ENCODE results near the gene ELMO2.

Gene ELMO2

GRCh38 chr20:46333161-46333991, 73.0 kb downstream of the ELMO2 start:
- DNase-seq (ENCODE audit: low read depth): no peak

- DNase-seq (ENCODE audit: low read depth): no peak
Observed at GRCh38 chr20:46332373-46333160, 73.8 kb downstream of the ELMO2 start.

- no peak for DNase-seq (ENCODE audit: low read depth)
Observed at GRCh38 chr20:46331611-46332361, 74.6 kb downstream of the ELMO2 start.

GRCh38 chr20:46330831-46331371, 75.5 kb downstream of the ELMO2 start:
- no peak for DNase-seq (ENCODE audit: low read depth)

DNA sequence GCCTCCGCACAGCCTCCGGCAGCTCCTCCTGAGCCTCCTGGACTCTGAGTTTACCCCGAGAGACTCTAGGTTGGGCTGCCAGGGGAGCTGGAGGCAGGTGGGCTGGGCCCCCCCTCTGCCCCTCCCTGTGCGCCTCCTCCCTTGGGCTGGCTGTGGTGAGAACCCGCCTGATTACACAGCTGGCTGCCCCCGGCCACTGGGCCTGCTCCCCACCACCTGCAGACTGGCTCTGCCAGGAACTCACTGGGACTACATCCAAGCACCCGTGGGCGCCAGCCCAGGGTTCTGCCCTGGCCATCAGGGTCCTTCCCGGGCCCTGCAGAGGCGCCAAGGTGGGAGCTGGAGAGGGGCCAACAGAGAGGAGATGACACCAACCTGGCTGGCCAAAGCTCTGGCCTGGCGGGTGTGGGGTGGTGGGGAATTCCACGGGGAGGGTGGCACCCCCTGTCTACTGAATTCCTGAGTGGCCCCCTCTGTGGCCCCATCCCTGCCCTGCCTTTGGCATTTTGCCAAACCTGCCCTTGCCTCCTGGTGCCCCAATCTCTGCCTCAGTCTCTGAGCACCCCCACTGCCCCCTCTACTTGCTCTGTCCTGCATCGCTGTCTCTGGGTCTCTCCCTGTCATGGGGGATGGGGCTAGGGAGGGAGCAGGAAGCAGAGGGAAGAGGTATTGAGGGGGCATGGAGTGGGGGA, 76.2 kb downstream of the ELMO2 start:
- DNase-seq (ENCODE audit: low read depth): no peak

DNA sequence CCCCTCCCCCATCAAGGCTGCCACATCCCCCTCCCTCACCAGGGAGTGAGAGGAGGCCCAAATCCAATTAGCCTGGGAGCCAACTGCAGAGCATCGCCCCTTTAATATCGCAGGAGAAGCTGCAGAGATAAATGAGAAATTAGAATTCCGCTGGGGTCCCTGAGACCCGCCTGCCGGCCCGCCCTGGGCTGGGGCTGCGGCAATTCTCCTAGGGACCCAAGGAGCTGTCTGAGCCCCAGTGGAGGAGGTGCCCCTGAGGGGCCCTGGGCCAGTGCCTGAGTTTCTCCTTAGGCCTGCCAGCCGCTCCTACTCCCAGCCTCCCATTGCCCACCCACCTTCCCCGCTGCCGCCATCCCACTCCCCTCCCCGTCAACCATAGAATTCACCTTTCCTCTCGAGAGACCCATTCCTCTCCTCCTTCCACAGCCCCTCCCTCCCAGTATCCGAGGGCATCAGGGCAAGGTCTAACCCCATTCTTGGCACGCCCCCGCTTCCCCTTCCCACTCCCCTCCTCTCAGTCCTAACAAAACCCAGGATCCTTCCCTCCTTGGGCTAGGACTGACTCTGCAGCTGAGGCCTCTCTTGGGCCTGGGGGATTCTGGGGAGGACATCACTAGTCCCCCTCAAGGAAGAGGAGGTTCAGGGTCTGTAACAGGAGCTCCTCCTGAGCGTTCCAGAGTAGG, 78.1 kb downstream of the ELMO2 start:
- DNase-seq (ENCODE audit: low read depth): no peak

- DNase-seq (ENCODE audit: low read depth): no peak
Observed at GRCh38 chr20:46327557-46327956, 78.9 kb downstream of the ELMO2 start.

DNA sequence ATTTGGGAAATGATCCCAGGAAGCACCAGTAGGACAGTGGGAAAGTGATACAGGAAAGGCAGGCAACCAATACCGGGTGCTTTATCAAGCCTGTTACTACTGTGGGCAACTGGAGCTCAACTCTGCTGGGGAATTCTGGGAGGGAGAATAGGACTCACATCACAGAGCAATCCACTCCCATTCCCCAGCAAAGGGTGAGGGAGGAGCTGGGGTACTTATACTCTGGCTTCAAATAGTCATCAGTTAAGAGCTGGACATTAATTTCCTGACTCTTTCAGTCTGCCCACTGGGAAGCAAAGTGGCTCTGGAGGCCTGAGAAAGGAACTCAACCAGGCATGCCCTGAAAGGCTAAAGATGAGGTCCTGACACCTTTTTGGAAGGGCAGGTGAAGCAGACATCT, 80.6 kb downstream of the ELMO2 start:
- no peak for DNase-seq (ENCODE audit: low read depth)

DNA sequence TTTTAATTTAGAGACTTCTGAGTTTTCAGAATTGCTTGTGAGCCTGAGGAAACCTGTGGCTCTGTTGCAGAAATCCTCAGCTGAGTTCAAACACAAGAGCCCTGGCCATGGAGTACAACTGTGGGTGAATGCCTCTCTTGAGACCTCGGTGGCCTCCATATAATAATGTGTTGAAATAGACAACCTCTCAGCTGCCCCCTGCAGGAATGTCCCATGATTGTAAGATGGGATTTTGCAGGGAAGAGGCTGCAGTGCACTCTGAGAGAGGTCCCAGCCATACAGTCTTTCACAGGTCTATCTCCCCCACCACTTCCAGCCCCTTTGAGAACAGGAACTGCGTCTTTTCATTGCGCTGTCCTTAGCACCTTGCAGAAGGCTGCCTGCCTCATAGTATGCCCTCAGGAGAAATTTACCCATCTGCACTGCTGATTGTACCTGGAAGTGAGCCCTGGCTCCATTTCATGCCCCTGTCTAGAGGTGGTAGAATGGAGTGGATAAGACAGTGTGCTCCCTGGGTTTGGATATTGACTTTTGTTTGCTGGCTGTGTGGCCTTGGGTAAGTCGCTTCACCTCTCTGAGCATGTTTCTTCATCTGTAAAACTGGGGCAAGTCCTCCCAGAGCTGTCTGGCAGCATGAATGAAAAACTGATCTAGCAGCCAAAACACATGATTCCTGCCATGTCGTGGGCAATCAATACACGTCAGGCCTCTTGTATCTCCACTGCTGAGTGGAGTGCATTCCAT, 81.3 kb downstream of the ELMO2 start:
- DNase-seq (ENCODE audit: low read depth): no peak

DNA sequence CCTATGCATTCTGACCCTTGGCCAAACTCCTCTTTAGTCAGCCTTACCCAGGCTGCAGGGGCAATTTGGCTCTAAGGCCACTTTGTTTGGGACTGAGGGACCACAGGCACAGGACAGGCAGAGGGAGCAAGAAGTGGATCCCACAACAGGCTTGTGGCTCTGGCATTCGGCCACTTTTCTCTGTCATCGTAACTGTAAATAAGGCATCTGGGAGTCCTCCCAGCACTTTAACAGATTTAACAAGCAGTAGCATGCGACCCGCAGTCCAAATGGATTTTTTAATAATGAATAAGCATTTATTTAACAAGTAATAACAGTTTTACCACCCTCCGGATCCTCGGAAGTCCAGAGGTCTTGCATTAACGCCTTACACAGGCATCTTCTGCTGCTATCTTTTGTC, 82.0 kb downstream of the ELMO2 start:
- DNase-seq (ENCODE audit: low read depth): no peak

DNA sequence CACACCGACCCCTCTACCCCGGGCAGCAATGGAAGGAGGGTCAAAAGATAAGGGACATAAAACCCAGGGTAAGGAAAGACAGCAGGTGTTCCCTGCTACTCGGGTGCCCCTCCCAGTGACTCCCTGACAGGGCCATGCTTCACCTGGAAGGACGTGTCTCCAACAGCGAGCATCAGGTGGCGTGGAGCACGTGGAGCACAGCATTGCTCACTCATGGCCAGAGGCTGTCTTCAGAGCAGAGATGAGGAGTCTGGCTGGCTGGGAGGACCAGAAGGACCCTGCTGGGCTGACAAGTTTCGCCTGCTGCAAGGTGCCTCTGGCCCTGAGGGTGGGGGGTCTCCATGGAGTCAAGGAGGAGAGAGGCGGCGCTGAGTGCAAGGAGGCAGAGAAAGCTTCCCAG, 82.9 kb downstream of the ELMO2 start:
- no peak for DNase-seq (ENCODE audit: low read depth)

DNA sequence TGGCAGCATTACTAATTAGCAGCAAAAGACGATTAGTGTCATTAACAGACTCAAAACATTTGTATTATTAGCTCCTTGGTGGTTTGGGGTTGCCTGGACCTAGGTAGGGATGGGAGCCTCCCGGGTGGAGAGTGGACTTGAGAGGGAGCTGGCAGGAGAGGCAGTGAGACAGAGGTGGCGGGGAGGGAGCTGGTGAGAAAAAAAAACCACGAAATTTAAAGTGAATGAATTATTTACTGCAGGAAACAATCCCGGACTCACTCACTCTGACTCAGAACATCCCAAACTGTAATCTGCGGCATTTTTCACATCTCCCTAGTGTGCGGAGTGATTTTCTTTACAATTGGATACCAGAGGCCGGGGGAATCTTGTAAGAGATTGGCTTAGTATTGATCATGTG, 83.8 kb downstream of the ELMO2 start:
- no peak for DNase-seq (ENCODE audit: low read depth)

- DNase-seq (ENCODE audit: low read depth): no peak
Observed at GRCh38 chr20:46317685-46318177, 88.7 kb downstream of the ELMO2 start.

GRCh38 chr20:46316984-46317684, 89.3 kb downstream of the ELMO2 start:
- DNase-seq (ENCODE audit: low read depth): no peak
